Stimulated activated memory B cell treated with anti-CD40 and anti-IgM and Interleukin-4, amounts not matched to agents 10 μg/mL and 1 μg/mL and 100 μg/mL, for 72 hours (primary cell): ENCODE results near the gene RGS19.
A peak's percentile ranks its signal among the peaks of the same experiment; 100 is the strongest.

Experiments
- ATAC-seq: fragments of 150-1000 bp; cut with Tn5 transposase; 2 replicates; pipeline ENCODE4 v1.10.0; 2021
- H3K27ac Mint-ChIP-seq: one replicate; pipeline ENCODE4 v1.8.0; 2022; ENCODE audit warnings: mild to moderate bottlenecking, mixed read lengths
- H3K27me3 Mint-ChIP-seq: one replicate; pipeline ENCODE4 v1.8.0; 2022; ENCODE audit warnings: mixed read lengths
- H3K36me3 Mint-ChIP-seq: one replicate; pipeline ENCODE4 v1.8.0; 2022; ENCODE audit warnings: mixed read lengths
- H3K4me1 Mint-ChIP-seq: one replicate; pipeline ENCODE4 v1.8.0; 2022; ENCODE audit warnings: mixed read lengths
- H3K4me3 Mint-ChIP-seq: one replicate; pipeline ENCODE4 v1.8.0; 2022; ENCODE audit warnings: mild to moderate bottlenecking, moderate library complexity, mixed read lengths
- H3K9me3 Mint-ChIP-seq: one replicate; pipeline ENCODE4 v1.8.0; 2022; ENCODE audit warnings: mixed read lengths

The RGS19 gene

GRCh38 chr20:64047046-64047389, 32.3 kb downstream of the RGS19 start:
- Mint-ChIP-seq H3K4me3 (no peak overlapping the region), H3K4me1 (peaks cover 8% of the 10 kb centered on the region)

GRCh38 chr20:64045346-64046011, 33.8 kb downstream of the RGS19 start:
- Mint-ChIP-seq H3K4me1 (peaks cover 10% of the 10 kb centered on the region), H3K9me3 (no peaks in the 10 kb centered on the region), H3K27me3 (peaks cover 55% of the 10 kb centered on the region), H3K4me3 (no peak overlapping the region), H3K27ac (no peak overlapping the region), H3K36me3 (no peaks in the 10 kb centered on the region)
- no peak for ATAC-seq

More at GRCh38 chr20:64047046-64047389, 32.3 kb downstream of the RGS19 start:
- ATAC-seq, result no peak
- Mint-ChIP-seq H3K9me3 (no peaks in the 10 kb centered on the region), H3K36me3 (no peaks in the 10 kb centered on the region), H3K27ac (no peak overlapping the region), H3K27me3 (peaks cover 70% of the 10 kb centered on the region)

GRCh38 chr20:64044484-64045247, 34.7 kb downstream of the RGS19 start:
- ATAC-seq, result no peak
- Mint-ChIP-seq H3K9me3 (no peaks in the 10 kb centered on the region), H3K36me3 (no peaks in the 10 kb centered on the region), H3K4me3 (no peak overlapping the region), H3K27me3 (peaks cover 47% of the 10 kb centered on the region), H3K27ac (no peak overlapping the region), H3K4me1 (peaks cover 11% of the 10 kb centered on the region)

- H3K4me3 Mint-ChIP-seq, result no peak overlapping the region
- no peaks in the 10 kb centered on the region for H3K36me3 Mint-ChIP-seq
- H3K27me3 Mint-ChIP-seq, result peaks cover 46% of the 10 kb centered on the region
- no peaks in the 10 kb centered on the region for H3K9me3 Mint-ChIP-seq
- H3K27ac Mint-ChIP-seq, result no peak overlapping the region
- no peak for ATAC-seq
- peaks cover 15% of the 10 kb centered on the region for H3K4me1 Mint-ChIP-seq
Observed at GRCh38 chr20:64043768-64044167, 35.5 kb downstream of the RGS19 start.

GRCh38 chr20:64042054-64042781, 37.1 kb downstream of the RGS19 start:
- H3K4me3 Mint-ChIP-seq, result peak overlapping the region; percentile 80
- no peak for ATAC-seq
- H3K27ac Mint-ChIP-seq, result peak overlapping the region; percentile 80
- no peaks in the 10 kb centered on the region for H3K9me3 Mint-ChIP-seq
- H3K36me3 Mint-ChIP-seq, result no peaks in the 10 kb centered on the region
- peaks cover 44% of the 10 kb centered on the region for H3K27me3 Mint-ChIP-seq
- H3K4me1 Mint-ChIP-seq, result peaks cover 23% of the 10 kb centered on the region

- peaks cover 23% of the 10 kb centered on the region for H3K4me1 Mint-ChIP-seq
- peak overlapping the region; percentile 80 for H3K27ac Mint-ChIP-seq
- no peaks in the 10 kb centered on the region for H3K9me3 Mint-ChIP-seq
- H3K36me3 Mint-ChIP-seq, result no peaks in the 10 kb centered on the region
- H3K4me3 Mint-ChIP-seq, result peak overlapping the region; percentile 80
- no peak for ATAC-seq
- peaks cover 42% of the 10 kb centered on the region for H3K27me3 Mint-ChIP-seq
Observed at GRCh38 chr20:64041781-64042053, 37.6 kb downstream of the RGS19 start.

GRCh38 chr20:64041040-64041780, 38.1 kb downstream of the RGS19 start:
- ATAC-seq, result no peak
- H3K9me3 Mint-ChIP-seq, result no peaks in the 10 kb centered on the region
- peaks cover 23% of the 10 kb centered on the region for H3K4me1 Mint-ChIP-seq
- no peak overlapping the region for H3K27ac Mint-ChIP-seq
- peaks cover 37% of the 10 kb centered on the region for H3K27me3 Mint-ChIP-seq
- no peaks in the 10 kb centered on the region for H3K36me3 Mint-ChIP-seq
- H3K4me3 Mint-ChIP-seq, result no peak overlapping the region

- Mint-ChIP-seq H3K36me3 (no peaks in the 10 kb centered on the region), H3K4me3 (peak overlapping the region; percentile 22)
Observed at GRCh38 chr20:64040231-64041039, 38.9 kb downstream of the RGS19 start.

GRCh38 chr20:64039293-64040160, 39.8 kb downstream of the RGS19 start:
- no peak for ATAC-seq
- Mint-ChIP-seq H3K27me3 (peaks cover 21% of the 10 kb centered on the region), H3K4me1 (peaks cover 31% of the 10 kb centered on the region), H3K36me3 (peaks cover under 1% of the 10 kb centered on the region), H3K4me3 (peak overlapping the region; percentile 80), H3K27ac (no peak overlapping the region), H3K9me3 (no peaks in the 10 kb centered on the region)

More at GRCh38 chr20:64040231-64041039, 38.9 kb downstream of the RGS19 start:
- Mint-ChIP-seq H3K4me1 (peaks cover 23% of the 10 kb centered on the region), H3K9me3 (no peaks in the 10 kb centered on the region), H3K27ac (no peak overlapping the region), H3K27me3 (peaks cover 30% of the 10 kb centered on the region)
- ATAC-seq, result no peak

GRCh38 chr20:64038565-64039292, 40.6 kb downstream of the RGS19 start:
- H3K9me3 Mint-ChIP-seq, result no peaks in the 10 kb centered on the region
- H3K27me3 Mint-ChIP-seq, result peaks cover 13% of the 10 kb centered on the region
- H3K4me3 Mint-ChIP-seq, result peak overlapping the region; percentile 80
- peaks cover 36% of the 10 kb centered on the region for H3K4me1 Mint-ChIP-seq
- ATAC-seq, result peak; percentile 85
- peaks cover 9% of the 10 kb centered on the region for H3K36me3 Mint-ChIP-seq
- H3K27ac Mint-ChIP-seq, result peak overlapping the region; percentile 42

- no peaks in the 10 kb centered on the region for H3K9me3 Mint-ChIP-seq
- H3K4me1 Mint-ChIP-seq, result peaks cover 36% of the 10 kb centered on the region
- peaks cover 10% of the 10 kb centered on the region for H3K27me3 Mint-ChIP-seq
- peak overlapping the region; percentile 42 for H3K27ac Mint-ChIP-seq
- ATAC-seq, result peak; percentile 37
- peak overlapping the region; percentile 80 for H3K4me3 Mint-ChIP-seq
- H3K36me3 Mint-ChIP-seq, result peaks cover 14% of the 10 kb centered on the region
Observed at GRCh38 chr20:64038224-64038564, 41.1 kb downstream of the RGS19 start.

- H3K36me3 Mint-ChIP-seq, result peaks cover 19% of the 10 kb centered on the region
- peak overlapping the region; percentile 31 for H3K4me3 Mint-ChIP-seq
- peaks cover 36% of the 10 kb centered on the region for H3K4me1 Mint-ChIP-seq
- no peak overlapping the region for H3K27ac Mint-ChIP-seq
- H3K27me3 Mint-ChIP-seq, result peaks cover 10% of the 10 kb centered on the region
- no peaks in the 10 kb centered on the region for H3K9me3 Mint-ChIP-seq
- ATAC-seq, result no peak
Observed at GRCh38 chr20:64037498-64038213, 41.7 kb downstream of the RGS19 start.

GRCh38 chr20:64037199-64037497, 42.2 kb downstream of the RGS19 start:
- Mint-ChIP-seq H3K27ac (no peak overlapping the region), H3K4me1 (peaks cover 34% of the 10 kb centered on the region), H3K36me3 (peaks cover 19% of the 10 kb centered on the region), H3K4me3 (no peak overlapping the region), H3K9me3 (no peaks in the 10 kb centered on the region), H3K27me3 (peaks cover 10% of the 10 kb centered on the region)
- no peak for ATAC-seq
